Testis (tissue), 3 donors: Measurements from ENCODE around the gene EPHX1. TPM values are rescaled to one million over a fixed set of nuclear protein-coding genes. Genes with fewer than 3 reads are reported as not detected.

Experiments
- DNase-seq: peaks from one replicate; pipeline ENCODE4 v3.0.0-alpha.2; 2019
- H3K27ac ChIP-seq, 2 donors: fragments of 200-600 bp; sonication (generic); one replicate each; pipeline ENCODE4 v1.5.1; 2019
- H3K27me3 ChIP-seq: fragments of 200-600 bp; sonication (generic); one replicate; pipeline ENCODE4 v1.5.1; 2019
- H3K36me3 ChIP-seq: fragments of 200-600 bp; sonication (generic); one replicate; pipeline ENCODE4 v1.5.1; 2017; ENCODE audit warnings: low read depth; ENCODE audit errors: missing control alignments
- H3K4me1 ChIP-seq: fragments of 200-600 bp; sonication (generic); one replicate; pipeline ENCODE4 v1.5.1; 2019
- H3K4me3 ChIP-seq, 2 donors: fragments of 200-600 bp; sonication (generic); one replicate each; pipeline ENCODE4 v1.5.1; 2017 to 2019
- H3K9me3 ChIP-seq: fragments of 200-600 bp; sonication (generic); one replicate; pipeline ENCODE4 v1.5.1; 2017
- POLR2A ChIP-seq: fragments of 450-650 bp; IDR thresholded peaks from one replicate; pipeline ENCODE4 v1.6.1; 2017; ENCODE audit warnings: antibody characterized with exemption, mild to moderate bottlenecking, moderate library complexity
- WGBS, 2 donors: methylation state at CpG; one replicate each; pipeline ENCODE4 v1.1.5; 2018; 5-methylcytosine and 5-hydroxymethylcytosine counted together
- intact Hi-C: fragments of 100-400 bp; cut with DNase I; formaldehyde crosslinking; loops from one replicate; pipeline ENCODE4 v1.15.1; 2023; ENCODE audit warnings: low total_unique reads
- polyA plus RNA-seq: library from polyadenylated mRNA; stranded (reverse); fragments of 350-450 nt; fragmentation: Illumina TruSeq; extraction: RNeasy Lipid Tissue Mini Kit (QIAGEN cat#74804); gene quantifications from one replicate; pipeline ENCODE4 v1.2.3, GENCODE V29; 2014; ENCODE audit warnings: low read depth, low replicate concordance; ENCODE audit not compliant: insufficient read depth
- total RNA-seq, 2 donors: library from RNA; depleted of rRNA; stranded (reverse); fragments of >200 nt; gene quantifications; one replicate each; pipeline ENCODE4 v1.2.3, GENCODE V29; 2016
- TF ChIP-seq, protein P1 (sequence below), 3 experiments: fragments of 450-650 bp in 2 of 3; fragments of 200-600 bp in 1 of 3; sonication (generic) in 1 of 3; IDR thresholded peaks; one replicate each; pipeline ENCODE4 v1.5.1; 2016 to 2019; ENCODE audit warnings: antibody characterized with exemption in 3 of 3, mild to moderate bottlenecking in 2 of 3, moderate library complexity in 1 of 3

The EPHX1 gene
- total and polyA plus RNA-seq, 3 donors from 2014 or later = 145 to 173 (median 161) TPM

- Histone ChIP-seq H3K9me3 (no peaks in the 10 kb centered on the region), H3K36me3 (no peaks in the 10 kb centered on the region), H3K4me1 (peaks cover 49% of the 10 kb centered on the region), H3K4me3 (no peak overlapping the region), H3K27me3 (no peaks in the 10 kb centered on the region), H3K27ac (peak overlapping the region; percentile 14 to 44)
- no peak for DNase-seq
- TF ChIP-seq, protein P1, sequence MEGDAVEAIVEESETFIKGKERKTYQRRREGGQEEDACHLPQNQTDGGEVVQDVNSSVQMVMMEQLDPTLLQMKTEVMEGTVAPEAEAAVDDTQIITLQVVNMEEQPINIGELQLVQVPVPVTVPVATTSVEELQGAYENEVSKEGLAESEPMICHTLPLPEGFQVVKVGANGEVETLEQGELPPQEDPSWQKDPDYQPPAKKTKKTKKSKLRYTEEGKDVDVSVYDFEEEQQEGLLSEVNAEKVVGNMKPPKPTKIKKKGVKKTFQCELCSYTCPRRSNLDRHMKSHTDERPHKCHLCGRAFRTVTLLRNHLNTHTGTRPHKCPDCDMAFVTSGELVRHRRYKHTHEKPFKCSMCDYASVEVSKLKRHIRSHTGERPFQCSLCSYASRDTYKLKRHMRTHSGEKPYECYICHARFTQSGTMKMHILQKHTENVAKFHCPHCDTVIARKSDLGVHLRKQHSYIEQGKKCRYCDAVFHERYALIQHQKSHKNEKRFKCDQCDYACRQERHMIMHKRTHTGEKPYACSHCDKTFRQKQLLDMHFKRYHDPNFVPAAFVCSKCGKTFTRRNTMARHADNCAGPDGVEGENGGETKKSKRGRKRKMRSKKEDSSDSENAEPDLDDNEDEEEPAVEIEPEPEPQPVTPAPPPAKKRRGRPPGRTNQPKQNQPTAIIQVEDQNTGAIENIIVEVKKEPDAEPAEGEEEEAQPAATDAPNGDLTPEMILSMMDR (IDR thresholded peaks at IDR 0.05) = no peak
- 24 to 35% methylated on average over 9 of the region's 9 CpGs for WGBS, 2 donors
- intact Hi-C loops = no loop called here
These were observed 46.0 kb upstream of the EPHX1 start for GRCh38 chr1:225763716-225764548.

GRCh38 chr1:225765982-225766674, 43.8 kb upstream of the EPHX1 start:
- WGBS, 2 donors = 91 to 97% methylated on average over 6 of the region's 6 CpGs
- Histone ChIP-seq H3K9me3 (no peaks in the 10 kb centered on the region), H3K27me3 (no peaks in the 10 kb centered on the region), H3K36me3 (no peaks in the 10 kb centered on the region), H3K27ac (no peak overlapping the region), H3K4me1 (peaks cover 70% of the 10 kb centered on the region), H3K4me3 (no peak overlapping the region)
- DNase-seq = no peak
- intact Hi-C loops = no loop called here
- TF ChIP-seq, protein P1 (IDR thresholded peaks at IDR 0.05) = no peak

GRCh38 chr1:225766967-225767633, 42.8 kb upstream of the EPHX1 start:
- DNase-seq = no peak
- no peak for TF ChIP-seq POLR2A
- TF ChIP-seq, protein P1 (IDR thresholded peaks at IDR 0.05) = no peak
- Histone ChIP-seq H3K36me3 (no peaks in the 10 kb centered on the region), H3K27me3 (no peaks in the 10 kb centered on the region), H3K4me3 (no peak overlapping the region), H3K4me1 (peaks cover 80% of the 10 kb centered on the region), H3K27ac (peak overlapping the region; percentile 6 to 36), H3K9me3 (no peaks in the 10 kb centered on the region)
- WGBS, 2 donors = 35 to 67% methylated on average over 1 to 8 of the region's 8 CpGs
- intact Hi-C loops = no loop called here

- H3K27me3 ChIP-seq = no peaks in the 10 kb centered on the region
- H3K36me3 ChIP-seq = no peaks in the 10 kb centered on the region
- peaks cover 81% of the 10 kb centered on the region for H3K4me1 ChIP-seq
- no peaks in the 10 kb centered on the region for H3K9me3 ChIP-seq
- intact Hi-C loops = no loop called here
- TF ChIP-seq, protein P1 (IDR thresholded peaks at IDR 0.05) = no peak
- H3K27ac ChIP-seq = peak overlapping the region; percentile 12 to 36
- no peak overlapping the region for H3K4me3 ChIP-seq
- DNase-seq = peak; percentile 89
- 39 to 63% methylated on average over 15 to 16 of the region's 17 CpGs for WGBS, 2 donors
These were observed 42.0 kb upstream of the EPHX1 start for GRCh38 chr1:225767634-225768540.
